Smooth muscle cell (in vitro differentiated cells): ENCODE results near the gene CSHL1. TPM values are rescaled to one million over a fixed set of nuclear protein-coding genes. Genes with fewer than 3 reads are reported as not detected.
A peak's percentile ranks its signal among the peaks of the same experiment; 100 is the strongest.
"Not testable (repeated sequence)": the region's sequence is repeated elsewhere in the genome, so short reads cannot be mapped to it uniquely, and the experiment has no call there.

Experiments
- DNase-seq: peaks from one replicate; lab custom pipeline; 2025; ENCODE audit not compliant: unreplicated experiment; lab: John Stamatoyannopoulos, UW
- H2AFZ ChIP-seq: fragments of 200-600 bp; sonication (generic); 2 replicates; pipeline ENCODE4 v1.6.0; 2016; ENCODE audit warnings: antibody characterized with exemption, low read depth, mild to moderate bottlenecking
- H3F3A ChIP-seq: fragments of 200-600 bp; sonication (generic); 2 replicates; pipeline ENCODE4 v1.6.0; 2017; ENCODE audit warnings: antibody characterized with exemption, low read depth
- H3K27ac ChIP-seq: fragments of 200-600 bp; sonication (generic); 2 replicates; pipeline ENCODE4 v1.5.1; 2016; ENCODE audit warnings: low read depth, mild to moderate bottlenecking
- H3K27me3 ChIP-seq: fragments of 200-600 bp; sonication (generic); 2 replicates; pipeline ENCODE4 v1.6.1; 2016; ENCODE audit warnings: low read depth, mild to moderate bottlenecking
- H3K36me3 ChIP-seq: fragments of 200-600 bp; sonication (generic); 2 replicates; pipeline ENCODE4 v1.5.1; 2016; ENCODE audit warnings: low read depth
- H3K4me1 ChIP-seq: fragments of 200-600 bp; sonication (generic); 2 replicates; pipeline ENCODE4 v1.5.1; 2016; ENCODE audit warnings: low read depth
- H3K4me2 ChIP-seq: fragments of 200-600 bp; sonication (generic); 2 replicates; pipeline ENCODE4 v1.6.0; 2016; ENCODE audit warnings: mild to moderate bottlenecking
- H3K4me3 ChIP-seq: fragments of 200-600 bp; sonication (generic); 2 replicates; pipeline ENCODE4 v1.5.1; 2016; ENCODE audit warnings: mild to moderate bottlenecking
- H3K79me2 ChIP-seq: fragments of 200-600 bp; sonication (generic); 2 replicates; pipeline ENCODE4 v1.6.0; 2016; ENCODE audit warnings: low read depth, mild to moderate bottlenecking
- H3K9ac ChIP-seq: fragments of 200-600 bp; sonication (generic); 2 replicates; pipeline ENCODE4 v1.6.0; 2016; ENCODE audit warnings: low read depth
- H3K9me3 ChIP-seq: fragments of 200-600 bp; sonication (generic); replicated peaks from 2 replicates; pipeline ENCODE4 v1.5.1; 2016; ENCODE audit warnings: low read depth
- H4K20me1 ChIP-seq: fragments of 200-600 bp; sonication (generic); 2 replicates; pipeline ENCODE4 v1.6.0; 2016; ENCODE audit warnings: low read depth
- WGBS: methylation state at CpG from one replicate; pipeline ENCODE4 v1.1.7; 2016; ENCODE audit warnings: low lambda C conversion rate; 5-methylcytosine and 5-hydroxymethylcytosine counted together
- polyA plus RNA-seq: library from polyadenylated mRNA; unstranded; fragments of >200 nt; fragmentation: Nextera tagmentation; extraction: Ambion mirVana; gene quantifications from 2 replicates; pipeline ENCODE4 v1.2.1, GENCODE V29; 2016
- small RNA-seq: library from RNA; depleted of rRNA; stranded (forward); fragments of <200 nt; gene quantifications from one replicate; pipeline ENCODE3, GENCODE V24; 2014
- total RNA-seq: library from RNA; depleted of rRNA; stranded (reverse); fragments of >200 nt; gene quantifications from 2 replicates; pipeline ENCODE4 v1.2.3, GENCODE V29; 2014
- TF ChIP-seq, protein P1 (sequence below): fragments of 200-600 bp; sonication (generic); IDR thresholded peaks from 2 replicates; pipeline ENCODE4 v1.5.1; 2017; ENCODE audit warnings: borderline replicate concordance, mild to moderate bottlenecking, antibody characterized with exemption; ENCODE audit not compliant: insufficient read depth, poor library complexity, severe bottlenecking

The CSHL1 gene
- total and polyA plus RNA-seq, 2 experiments from 2014 or later: not detected

GRCh38 chr17:63869491-63870291 is 41.4 kb downstream of the CSHL1 start:
- H3K4me3 ChIP-seq, H2AFZ ChIP-seq, H3K36me3 ChIP-seq, H4K20me1 ChIP-seq, H3K4me1 ChIP-seq, H3K9me3 ChIP-seq, H3K4me2 ChIP-seq, H3K79me2 ChIP-seq, H3F3A ChIP-seq, DNase-seq, H3K27me3 ChIP-seq, H3K9ac ChIP-seq, H3K27ac ChIP-seq: not testable (repeated sequence)
- TF ChIP-seq, protein P1, sequence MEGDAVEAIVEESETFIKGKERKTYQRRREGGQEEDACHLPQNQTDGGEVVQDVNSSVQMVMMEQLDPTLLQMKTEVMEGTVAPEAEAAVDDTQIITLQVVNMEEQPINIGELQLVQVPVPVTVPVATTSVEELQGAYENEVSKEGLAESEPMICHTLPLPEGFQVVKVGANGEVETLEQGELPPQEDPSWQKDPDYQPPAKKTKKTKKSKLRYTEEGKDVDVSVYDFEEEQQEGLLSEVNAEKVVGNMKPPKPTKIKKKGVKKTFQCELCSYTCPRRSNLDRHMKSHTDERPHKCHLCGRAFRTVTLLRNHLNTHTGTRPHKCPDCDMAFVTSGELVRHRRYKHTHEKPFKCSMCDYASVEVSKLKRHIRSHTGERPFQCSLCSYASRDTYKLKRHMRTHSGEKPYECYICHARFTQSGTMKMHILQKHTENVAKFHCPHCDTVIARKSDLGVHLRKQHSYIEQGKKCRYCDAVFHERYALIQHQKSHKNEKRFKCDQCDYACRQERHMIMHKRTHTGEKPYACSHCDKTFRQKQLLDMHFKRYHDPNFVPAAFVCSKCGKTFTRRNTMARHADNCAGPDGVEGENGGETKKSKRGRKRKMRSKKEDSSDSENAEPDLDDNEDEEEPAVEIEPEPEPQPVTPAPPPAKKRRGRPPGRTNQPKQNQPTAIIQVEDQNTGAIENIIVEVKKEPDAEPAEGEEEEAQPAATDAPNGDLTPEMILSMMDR: peak; percentile 29
- WGBS: 39% methylated on average over 9 of the region's 9 CpGs

GRCh38 chr17:63866625-63867024 is 44.4 kb downstream of the CSHL1 start:
- 75% methylated on average over 5 of the region's 7 CpGs for WGBS
- H3K27me3 ChIP-seq, H4K20me1 ChIP-seq, H3K4me3 ChIP-seq, H3K27ac ChIP-seq, H2AFZ ChIP-seq, H3K9ac ChIP-seq, H3K4me2 ChIP-seq, H3K9me3 ChIP-seq, DNase-seq, H3K4me1 ChIP-seq, H3K79me2 ChIP-seq, H3F3A ChIP-seq, H3K36me3 ChIP-seq: not testable (repeated sequence)

Small RNAs within 50 kb of the gene (small RNA-seq; reads per million reads assigned to genes)
- gene AC040958.1 (not detected), gene AC127029.1 (not detected), gene GH1 (not detected)

Other genes starting within 250 kb of the CSHL1 start
- gene LIMD2, start 211.1 kb downstream of the CSHL1 start, total RNA-seq: 40.7 and 47.9 TPM in 2 replicates
- 110 and 124 TPM in 2 replicates for gene LIMD2, start 211.1 kb downstream of the CSHL1 start, polyA plus RNA-seq
- gene STRADA, start 169.5 kb downstream of the CSHL1 start, total RNA-seq: 13.6 and 18.7 TPM in 2 replicates
- gene STRADA, start 169.5 kb downstream of the CSHL1 start, polyA plus RNA-seq: 26.8 and 27.7 TPM in 2 replicates
- 50.6 and 63.4 TPM in 2 replicates for gene CCDC47, start 137.7 kb downstream of the CSHL1 start, total RNA-seq
- gene CCDC47, start 137.7 kb downstream of the CSHL1 start, polyA plus RNA-seq: 47.7 and 60.6 TPM in 2 replicates
- gene DDX42, start 137.1 kb downstream of the CSHL1 start, total RNA-seq: 80.1 and 80.5 TPM in 2 replicates
- 30.1 and 31.7 TPM in 2 replicates for gene DDX42, start 137.1 kb downstream of the CSHL1 start, polyA plus RNA-seq
- gene PSMC5, start 83.8 kb downstream of the CSHL1 start, total RNA-seq: 32.3 and 46.2 TPM in 2 replicates
- 132 and 153 TPM in 2 replicates for gene PSMC5, start 83.8 kb downstream of the CSHL1 start, polyA plus RNA-seq
- gene FTSJ3, start 83.6 kb downstream of the CSHL1 start, total RNA-seq: 32.5 and 46.8 TPM in 2 replicates
- 21.9 and 24.8 TPM in 2 replicates for gene FTSJ3, start 83.6 kb downstream of the CSHL1 start, polyA plus RNA-seq
- gene SMARCD2, start 68.6 kb downstream of the CSHL1 start, total RNA-seq: 41.6 and 43.7 TPM in 2 replicates
- gene SMARCD2, start 68.6 kb downstream of the CSHL1 start, polyA plus RNA-seq: 41.9 and 58.6 TPM in 2 replicates
- not detected in 2 replicates for gene CSH2, start 37.6 kb downstream of the CSHL1 start, total RNA-seq
- not detected in 2 replicates for gene CSH2, start 37.6 kb downstream of the CSHL1 start, polyA plus RNA-seq
- not detected in 2 replicates for gene GH2, start 29.3 kb downstream of the CSHL1 start, total RNA-seq
- not detected in 2 replicates for gene GH2, start 29.3 kb downstream of the CSHL1 start, polyA plus RNA-seq
- not detected in 2 replicates for gene CSH1, start 14.7 kb downstream of the CSHL1 start, total RNA-seq
- gene CSH1, start 14.7 kb downstream of the CSHL1 start, polyA plus RNA-seq: not detected in 2 replicates
- gene GH1, start 7.6 kb upstream of the CSHL1 start, total RNA-seq: not detected in 2 replicates
- not detected in 2 replicates for gene GH1, start 7.6 kb upstream of the CSHL1 start, polyA plus RNA-seq
- not detected in 2 replicates for gene CD79B, start 21.1 kb upstream of the CSHL1 start, total RNA-seq
- not detected in 2 replicates for gene CD79B, start 21.1 kb upstream of the CSHL1 start, polyA plus RNA-seq
- gene SCN4A, start 61.7 kb upstream of the CSHL1 start, total RNA-seq: under 0.01 and 0.09 TPM in 2 replicates
- 0.14 TPM in 1 of 2 replicates, not detected in the other for gene SCN4A, start 61.7 kb upstream of the CSHL1 start, polyA plus RNA-seq
- gene PRR29, start 87.1 kb upstream of the CSHL1 start, total RNA-seq: 0.18 TPM in 1 of 2 replicates, not detected in the other
- 0.34 and 0.58 TPM in 2 replicates for gene PRR29, start 87.1 kb upstream of the CSHL1 start, polyA plus RNA-seq
- gene ICAM2, start 109.4 kb upstream of the CSHL1 start, total RNA-seq: 1.6 TPM in 1 of 2 replicates, not detected in the other
- gene ICAM2, start 109.4 kb upstream of the CSHL1 start, polyA plus RNA-seq: 1.0 TPM in 1 of 2 replicates, not detected in the other
- gene ERN1, start 218.9 kb upstream of the CSHL1 start, total RNA-seq: 8.6 and 10.2 TPM in 2 replicates
- 9.0 and 17.2 TPM in 2 replicates for gene ERN1, start 218.9 kb upstream of the CSHL1 start, polyA plus RNA-seq